Measurements from ENCODE around the gene TPCN2.

- TF ChIP-seq CTCF (IDR thresholded peaks at IDR 0.05): no peak
- no peak for TF ChIP-seq POLR2A (IDR thresholded peaks at IDR 0.05)
Observed at GRCh38 chr11:69066122-69067112, 17.7 kb downstream of the TPCN2 start.
